ENCODE measurements around the gene RBBP8NL.

The RBBP8NL gene

GRCh38 chr20:62395311-62396242 lies 31.8 kb downstream of the RBBP8NL start:
- no peak for DNase-seq (ENCODE audit: extremely low read depth, low read depth)
- H3K4me3 ChIP-seq (replicated peaks; ENCODE audit: low read depth, low read length): no peak overlapping the region
- TF ChIP-seq CTCF (IDR thresholded peaks at IDR 0.05; ENCODE audit: low read depth, low read length, missing control alignments): no peak

DNA sequence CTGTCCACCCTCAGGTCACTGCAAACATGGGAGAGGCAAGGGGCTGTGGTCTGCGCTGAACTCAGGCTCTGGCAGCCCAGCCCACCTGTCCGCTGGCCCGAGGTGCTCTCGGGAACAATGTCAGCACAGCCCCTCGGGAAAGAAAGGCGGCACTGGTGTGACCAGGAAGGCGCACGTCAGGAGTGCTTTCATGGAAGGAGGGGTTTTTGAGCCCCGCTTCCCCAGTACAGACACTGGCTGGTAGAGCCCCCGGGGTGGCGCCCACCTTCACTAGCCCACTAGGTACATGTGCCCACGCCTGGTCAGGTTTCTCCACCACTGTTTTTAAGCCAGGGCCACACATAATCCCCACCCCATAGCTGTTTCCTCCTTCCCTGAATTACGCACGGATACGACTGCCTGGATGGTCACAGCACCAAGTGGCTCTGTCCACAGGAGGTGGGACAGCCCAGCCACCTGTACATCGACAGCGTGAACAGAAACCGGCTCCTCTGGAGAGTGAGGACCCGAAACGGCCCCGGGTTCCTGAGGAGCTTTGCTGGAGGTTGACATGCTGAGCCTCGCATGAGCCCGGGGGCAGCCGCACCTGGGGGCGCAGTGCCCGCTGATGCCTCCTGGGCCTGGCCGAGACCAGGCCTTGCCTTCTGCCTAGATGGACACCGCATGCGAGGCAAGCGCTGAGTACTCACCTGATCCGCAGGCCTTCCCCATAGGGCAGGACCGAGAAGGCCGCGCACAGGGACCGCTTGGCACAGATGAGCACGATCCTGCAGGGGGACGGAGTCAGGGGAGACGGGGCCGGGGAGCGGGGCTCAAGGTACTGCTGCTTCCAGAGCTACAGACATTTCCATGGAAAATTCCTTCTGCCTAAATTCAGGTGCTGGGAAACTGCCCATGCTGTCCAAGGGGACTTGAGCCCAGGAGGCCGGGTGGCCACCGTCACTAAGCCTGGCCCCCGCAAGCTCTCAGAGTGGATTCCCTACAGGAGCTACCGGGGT lies 32.8 kb downstream of the RBBP8NL start:
- no peak for TF ChIP-seq CTCF (IDR thresholded peaks at IDR 0.05; ENCODE audit: low read depth, low read length, missing control alignments)
- H3K4me3 ChIP-seq (replicated peaks; ENCODE audit: low read depth, low read length): no peak overlapping the region
- no peak for DNase-seq (ENCODE audit: extremely low read depth, low read depth)

DNA sequence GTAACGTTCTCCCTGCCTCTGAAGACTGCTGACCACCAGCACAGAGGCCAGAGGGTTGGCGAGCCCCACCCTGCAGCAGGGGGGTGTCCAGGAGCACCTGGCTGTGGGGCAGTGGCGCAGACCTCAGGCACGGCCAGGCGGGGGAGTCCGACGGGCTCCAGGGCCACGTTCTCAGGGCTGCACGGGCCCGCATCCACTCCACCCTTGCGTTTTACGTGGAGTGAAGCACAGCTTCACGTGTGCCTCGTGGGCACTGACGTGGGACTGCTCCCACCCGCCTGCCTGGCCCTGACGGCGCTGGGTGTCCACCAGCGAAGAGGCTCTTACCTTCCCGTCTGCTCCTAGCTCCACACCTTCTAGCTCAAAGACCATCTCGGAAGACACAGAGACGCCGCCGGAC lies 33.5 kb downstream of the RBBP8NL start:
- DNase-seq (ENCODE audit: extremely low read depth, low read depth): no peak
- TF ChIP-seq CTCF (IDR thresholded peaks at IDR 0.05; ENCODE audit: low read depth, low read length, missing control alignments): no peak
- H3K4me3 ChIP-seq (replicated peaks; ENCODE audit: low read depth, low read length): no peak overlapping the region

- no peak for TF ChIP-seq CTCF (IDR thresholded peaks at IDR 0.05; ENCODE audit: low read depth, low read length, missing control alignments)
- H3K4me3 ChIP-seq (replicated peaks; ENCODE audit: low read depth, low read length): no peak overlapping the region
Observed at GRCh38 chr20:62393335-62393665, 34.0 kb downstream of the RBBP8NL start.

DNA sequence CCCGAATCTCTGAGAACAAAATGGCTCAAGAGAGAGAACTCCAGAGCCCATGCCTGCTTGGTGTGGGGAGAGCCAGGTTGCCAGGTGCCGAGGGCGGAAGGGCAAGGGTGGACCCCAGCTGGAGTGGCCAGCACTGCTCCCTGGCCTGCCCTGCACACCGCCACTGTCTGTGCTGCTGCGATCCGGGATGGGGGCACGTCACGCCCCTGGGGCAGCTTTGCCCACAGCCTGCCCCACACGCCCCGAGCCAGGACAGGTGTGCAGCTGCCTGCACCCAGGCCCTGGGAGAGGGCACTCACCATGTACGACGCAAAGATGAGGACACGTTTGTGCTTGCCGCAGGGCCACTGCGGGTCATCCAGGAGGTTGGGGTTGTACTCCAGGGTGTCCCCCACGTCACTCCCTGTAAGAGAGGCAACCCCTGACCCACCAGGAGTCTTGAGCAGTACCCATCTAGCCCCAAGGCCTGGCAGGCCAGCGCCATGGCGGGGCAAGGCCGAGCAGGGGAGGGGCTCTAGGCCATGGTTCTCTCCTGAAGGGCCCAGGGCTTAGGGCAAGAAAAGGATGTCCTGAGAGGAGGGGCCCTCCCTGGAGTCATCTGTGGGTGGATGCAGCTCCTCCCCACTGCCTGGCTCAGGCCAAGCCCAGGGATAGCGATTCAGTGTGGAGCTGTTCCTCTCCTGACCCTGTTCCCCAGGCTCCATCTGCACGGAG lies 34.6 kb downstream of the RBBP8NL start:
- TF ChIP-seq CTCF (IDR thresholded peaks at IDR 0.05; ENCODE audit: low read depth, low read length, missing control alignments): no peak
- no peak for DNase-seq (ENCODE audit: extremely low read depth, low read depth)

More at GRCh38 chr20:62393335-62393665, 34.0 kb downstream of the RBBP8NL start:
- no peak for DNase-seq (ENCODE audit: extremely low read depth, low read depth)

GRCh38 chr20:62392077-62392418 lies 35.3 kb downstream of the RBBP8NL start:
- DNase-seq (ENCODE audit: extremely low read depth, low read depth): no peak
- TF ChIP-seq CTCF (IDR thresholded peaks at IDR 0.05; ENCODE audit: low read depth, low read length, missing control alignments): no peak
- no peak overlapping the region for H3K4me3 ChIP-seq (replicated peaks; ENCODE audit: low read depth, low read length)

More for the DNA sequence above, 34.6 kb downstream of the RBBP8NL start:
- H3K4me3 ChIP-seq (replicated peaks; ENCODE audit: low read depth, low read length): no peak overlapping the region

Measured in HFF-Myc (cell line).